Memory B cell (primary cell): Measurements from ENCODE around the gene LRRC3.

Experiments
- ATAC-seq: fragments of 150-1000 bp; cut with Tn5 transposase; 2 replicates; pipeline ENCODE4 v1.10.0; 2021; ENCODE audit warnings: low read depth, mild to moderate bottlenecking, moderate library complexity
- DNase-seq, 2 donors: peaks; one replicate each; pipeline ENCODE4 v3.0.0; 2022; ENCODE audit warnings: low spot score in 2 of 2
- H3K27ac Mint-ChIP-seq: one replicate; pipeline ENCODE4 v1.8.0; 2022; ENCODE audit warnings: mild to moderate bottlenecking, moderate library complexity, mixed read lengths
- H3K27me3 Mint-ChIP-seq: one replicate; pipeline ENCODE4 v1.8.0; 2022; ENCODE audit warnings: mixed read lengths
- H3K36me3 Mint-ChIP-seq: one replicate; pipeline ENCODE4 v1.8.0; 2022; ENCODE audit warnings: mild to moderate bottlenecking, mixed read lengths
- H3K4me1 Mint-ChIP-seq: one replicate; pipeline ENCODE4 v1.8.0; 2022; ENCODE audit warnings: mixed read lengths
- H3K4me3 Mint-ChIP-seq: one replicate; pipeline ENCODE4 v1.8.0; 2022; ENCODE audit warnings: mild to moderate bottlenecking, moderate library complexity, mixed read lengths
- H3K9me3 Mint-ChIP-seq: one replicate; pipeline ENCODE4 v1.8.0; 2022; ENCODE audit warnings: mixed read lengths

Gene LRRC3

DNA sequence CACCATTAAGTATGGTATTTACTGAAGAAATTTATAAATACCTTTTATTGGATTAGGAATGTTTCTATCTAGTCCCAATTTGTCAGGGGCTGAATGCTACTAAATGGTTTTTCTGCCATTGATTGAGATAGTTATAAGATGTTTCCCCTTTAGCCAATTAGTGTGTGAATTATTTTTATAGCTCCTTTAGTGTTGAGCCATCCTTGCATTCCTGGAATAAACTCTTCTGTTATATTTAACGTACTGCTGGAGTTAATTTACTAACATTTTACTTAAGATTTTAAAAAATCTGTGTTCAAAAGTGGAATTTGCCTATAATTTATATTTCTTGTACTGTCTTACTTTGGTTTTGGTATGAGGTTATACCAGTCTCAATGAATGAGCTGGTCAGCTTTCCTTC lies 25.4 kb upstream of the LRRC3 start:
- no peak for ATAC-seq
- no peak overlapping the region for H3K4me3 Mint-ChIP-seq
- peaks cover 9% of the 10 kb centered on the region for H3K9me3 Mint-ChIP-seq
- peaks cover 6% of the 10 kb centered on the region for H3K36me3 Mint-ChIP-seq
- H3K4me1 Mint-ChIP-seq, result no peaks in the 10 kb centered on the region
- no peak for DNase-seq
- no peaks in the 10 kb centered on the region for H3K27me3 Mint-ChIP-seq
- no peak overlapping the region for H3K27ac Mint-ChIP-seq

DNA sequence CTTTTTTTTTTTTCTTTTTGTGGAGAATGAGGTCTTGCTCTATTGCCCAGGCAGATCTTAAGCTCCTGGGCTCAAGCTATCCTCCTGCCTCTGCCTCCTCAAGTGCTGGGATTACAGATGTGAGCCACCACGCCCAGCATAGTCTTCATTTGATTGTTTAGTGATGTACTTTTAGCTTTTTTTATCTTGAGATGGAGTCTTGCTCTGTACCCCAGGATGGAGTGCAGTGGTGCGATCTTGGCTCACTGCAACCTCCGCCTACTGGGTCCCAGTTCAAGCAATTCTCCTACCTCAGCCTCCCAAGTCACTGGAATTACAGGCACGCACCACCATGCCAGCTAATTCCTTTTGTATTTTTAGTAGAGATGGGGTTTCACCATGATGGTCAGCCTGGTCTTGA lies 24.0 kb upstream of the LRRC3 start:
- H3K9me3 Mint-ChIP-seq, result peaks cover 9% of the 10 kb centered on the region
- H3K4me1 Mint-ChIP-seq, result no peaks in the 10 kb centered on the region
- H3K4me3 Mint-ChIP-seq, result no peak overlapping the region
- H3K27ac Mint-ChIP-seq, result no peak overlapping the region
- no peak for ATAC-seq
- peaks cover 3% of the 10 kb centered on the region for H3K27me3 Mint-ChIP-seq
- no peak for DNase-seq
- H3K36me3 Mint-ChIP-seq, result peaks cover 13% of the 10 kb centered on the region

DNA sequence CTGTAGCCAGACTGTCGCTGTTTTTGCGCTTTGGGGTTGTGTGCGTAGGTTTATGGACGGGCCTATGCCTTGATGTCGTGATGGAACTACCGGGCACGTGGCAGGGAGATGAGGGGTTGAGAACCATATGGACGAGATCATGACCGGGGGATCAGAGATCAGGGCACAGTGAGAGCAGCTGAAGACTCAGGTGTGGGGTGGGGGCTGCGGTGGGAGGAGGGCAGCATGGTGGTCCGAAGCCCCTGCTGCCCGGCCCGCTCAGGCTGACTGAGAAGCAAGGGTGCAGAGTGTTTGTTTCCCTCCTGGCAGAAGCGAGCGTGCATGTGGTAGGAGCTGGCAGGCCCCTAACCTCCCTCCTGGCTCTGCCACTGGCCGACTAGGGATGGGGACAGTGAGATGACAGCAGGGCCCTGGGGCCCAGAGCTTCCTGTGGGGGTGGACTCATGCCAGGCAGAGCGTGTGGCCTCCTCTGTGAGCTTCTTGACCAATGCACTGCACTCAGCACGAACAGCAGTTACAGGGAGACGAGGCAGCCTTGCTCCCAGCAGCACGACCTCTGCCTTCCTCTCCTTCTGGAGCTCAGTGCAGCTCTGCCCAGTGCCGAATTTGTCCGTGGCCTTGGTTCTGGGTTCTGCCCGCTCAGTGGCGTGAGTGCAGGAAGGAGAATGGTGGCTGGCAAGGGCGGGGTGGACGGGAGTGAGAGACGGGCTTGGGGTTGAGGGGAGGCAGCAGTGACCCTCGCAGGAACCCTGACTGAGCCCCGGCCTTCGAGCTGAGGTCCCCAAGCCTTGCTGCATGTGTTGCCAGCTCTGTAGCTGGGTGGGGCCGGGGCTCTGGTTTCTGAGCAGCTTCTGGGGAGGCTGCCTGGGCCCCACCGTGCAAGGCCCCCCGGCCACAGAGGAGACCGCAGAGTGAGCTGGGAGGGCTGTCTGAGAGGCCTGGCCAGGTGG lies 22.2 kb upstream of the LRRC3 start:
- Mint-ChIP-seq H3K9me3 (peaks cover 9% of the 10 kb centered on the region), H3K27me3 (peaks cover 3% of the 10 kb centered on the region), H3K36me3 (peaks cover 13% of the 10 kb centered on the region), H3K4me3 (no peak overlapping the region), H3K27ac (no peak overlapping the region), H3K4me1 (no peaks in the 10 kb centered on the region)
- no peak for ATAC-seq
- no peak for DNase-seq

DNA sequence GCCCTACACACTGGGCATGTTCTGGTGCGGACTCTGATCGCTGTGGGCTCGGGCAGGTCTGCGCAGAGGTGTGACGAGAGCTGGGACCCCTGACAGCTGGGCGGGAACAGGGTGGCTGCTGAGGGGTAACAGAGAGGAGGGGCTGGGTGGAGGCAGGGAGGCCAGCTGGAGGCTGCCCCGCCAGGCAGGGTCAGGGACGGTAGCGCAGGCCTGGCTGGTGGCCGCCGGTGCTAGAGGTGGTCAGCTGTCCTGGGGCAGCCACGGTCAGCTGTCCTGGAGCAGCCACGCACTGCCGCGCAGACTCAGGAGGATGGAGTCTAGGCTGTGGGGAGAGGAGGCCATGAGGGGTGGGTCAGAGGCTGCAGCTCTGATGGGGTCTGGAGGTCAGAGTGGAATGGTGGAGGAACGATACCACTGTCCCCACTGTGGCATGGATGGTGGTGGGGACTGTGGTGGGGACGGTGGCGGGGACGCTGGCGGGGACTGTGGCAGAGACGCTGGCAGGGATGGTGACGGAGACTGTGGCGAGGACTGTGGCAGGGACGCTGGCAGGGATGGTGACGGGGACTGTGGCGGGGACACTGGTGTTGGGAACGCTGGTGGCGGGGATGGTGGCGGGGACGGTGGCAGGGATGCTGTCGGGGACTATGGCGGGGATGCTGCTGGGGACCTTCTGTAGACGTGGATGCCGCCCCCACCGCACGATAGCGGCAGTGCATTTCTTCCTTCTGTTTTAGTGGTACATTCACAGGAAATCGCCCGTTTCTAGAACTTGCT lies 21.3 kb upstream of the LRRC3 start:
- H3K36me3 Mint-ChIP-seq, result peaks cover 13% of the 10 kb centered on the region
- DNase-seq (no peak), ATAC-seq (no peak)
- H3K4me1 Mint-ChIP-seq, result no peaks in the 10 kb centered on the region
- H3K27ac Mint-ChIP-seq, result no peak overlapping the region
- H3K4me3 Mint-ChIP-seq, result no peak overlapping the region
- H3K9me3 Mint-ChIP-seq, result peaks cover 8% of the 10 kb centered on the region
- H3K27me3 Mint-ChIP-seq, result peaks cover 3% of the 10 kb centered on the region

DNA sequence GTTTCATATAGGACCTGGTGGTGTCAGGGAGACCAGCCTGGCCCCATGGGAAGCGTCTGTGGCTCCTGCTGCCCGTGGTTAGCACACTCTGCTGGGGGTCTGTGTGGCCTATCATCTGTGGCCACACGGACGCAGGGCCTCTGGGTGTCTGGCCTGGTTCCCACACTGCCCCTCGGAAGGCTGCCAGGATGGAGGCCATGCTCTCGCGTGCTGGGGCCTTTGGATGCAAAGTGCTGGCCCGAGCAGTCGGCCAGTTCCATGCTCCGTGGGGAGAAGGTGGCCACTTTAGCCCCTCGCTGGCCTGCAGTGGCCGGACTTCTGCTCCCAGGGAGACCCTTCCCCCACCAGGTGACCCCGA lies 20.8 kb upstream of the LRRC3 start:
- Mint-ChIP-seq H3K4me3 (no peak overlapping the region), H3K27me3 (peaks cover 3% of the 10 kb centered on the region), H3K36me3 (peaks cover 14% of the 10 kb centered on the region), H3K9me3 (peaks cover 8% of the 10 kb centered on the region), H3K4me1 (no peaks in the 10 kb centered on the region), H3K27ac (no peak overlapping the region)
- ATAC-seq, result no peak
- no peak for DNase-seq

DNA sequence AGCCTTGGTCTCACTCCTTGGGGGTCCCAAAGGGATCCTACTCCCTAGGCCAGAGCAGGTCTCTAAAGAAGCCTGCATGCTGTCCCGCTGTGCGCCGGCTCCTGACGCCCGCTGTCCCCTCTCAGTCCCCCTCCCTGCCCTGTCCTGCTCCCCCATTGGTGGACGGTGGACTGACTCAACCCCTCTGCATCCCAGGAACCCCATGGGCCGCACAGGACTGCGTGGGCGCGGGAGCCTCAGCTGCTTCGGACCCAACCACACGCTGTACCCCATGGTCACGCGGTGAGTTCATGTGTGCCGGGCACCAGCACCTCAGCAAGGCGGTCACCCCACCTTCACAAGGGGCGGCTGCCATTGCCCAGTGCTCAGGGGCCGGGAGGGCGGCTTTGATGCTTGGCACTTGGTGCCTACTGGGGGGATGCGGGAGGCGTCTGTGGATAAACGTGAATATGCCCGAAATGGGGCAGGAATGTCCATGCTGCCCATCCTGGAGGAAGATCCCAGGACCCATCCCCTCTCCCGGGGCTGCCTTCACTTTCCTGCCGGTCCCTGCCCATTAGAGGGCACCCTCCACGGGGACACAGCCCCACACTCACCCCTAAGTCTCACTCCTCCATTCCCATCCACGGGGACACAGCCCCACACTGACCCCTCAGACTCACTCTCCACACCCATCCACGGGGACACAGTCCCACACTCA lies 20.2 kb upstream of the LRRC3 start:
- Mint-ChIP-seq H3K36me3 (peaks cover 13% of the 10 kb centered on the region), H3K27ac (no peak overlapping the region), H3K9me3 (peaks cover 6% of the 10 kb centered on the region), H3K4me3 (no peak overlapping the region), H3K4me1 (no peaks in the 10 kb centered on the region), H3K27me3 (peaks cover 3% of the 10 kb centered on the region)
- DNase-seq (no peak), ATAC-seq (no peak)

- DNase-seq, result no peak
- H3K4me3 Mint-ChIP-seq, result no peak overlapping the region
- peaks cover 3% of the 10 kb centered on the region for H3K9me3 Mint-ChIP-seq
- H3K4me1 Mint-ChIP-seq, result no peaks in the 10 kb centered on the region
- peaks cover 3% of the 10 kb centered on the region for H3K27me3 Mint-ChIP-seq
- no peak overlapping the region for H3K27ac Mint-ChIP-seq
- no peak for ATAC-seq
- peaks cover 11% of the 10 kb centered on the region for H3K36me3 Mint-ChIP-seq
Measured at GRCh38 chr21:44436111-44436611, 19.1 kb upstream of the LRRC3 start.

DNA sequence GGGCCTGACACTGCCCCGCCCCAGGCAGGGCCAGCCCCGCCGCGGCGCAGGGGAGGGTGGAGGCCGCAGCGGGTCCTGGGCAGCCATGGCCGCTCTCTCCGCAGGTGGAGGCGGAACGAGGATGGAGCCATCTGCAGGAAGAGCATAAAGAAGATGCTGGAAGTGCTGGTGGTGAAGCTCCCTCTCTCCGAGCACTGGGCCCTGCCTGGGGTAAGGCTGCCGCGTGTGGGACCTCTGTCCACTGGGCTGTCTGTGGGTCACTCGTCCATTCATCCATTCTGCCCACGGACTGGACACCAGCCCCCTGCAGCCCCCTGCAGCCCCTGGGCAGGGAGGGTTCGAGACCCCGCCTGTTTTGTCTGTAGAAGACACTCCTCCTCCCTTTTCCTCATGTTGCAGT lies 18.4 kb upstream of the LRRC3 start:
- H3K4me1 Mint-ChIP-seq, result no peaks in the 10 kb centered on the region
- peaks cover 8% of the 10 kb centered on the region for H3K36me3 Mint-ChIP-seq
- ATAC-seq (no peak), DNase-seq (no peak)
- H3K27ac Mint-ChIP-seq, result no peak overlapping the region
- no peak overlapping the region for H3K4me3 Mint-ChIP-seq
- H3K9me3 Mint-ChIP-seq, result no peaks in the 10 kb centered on the region
- peaks cover 3% of the 10 kb centered on the region for H3K27me3 Mint-ChIP-seq

DNA sequence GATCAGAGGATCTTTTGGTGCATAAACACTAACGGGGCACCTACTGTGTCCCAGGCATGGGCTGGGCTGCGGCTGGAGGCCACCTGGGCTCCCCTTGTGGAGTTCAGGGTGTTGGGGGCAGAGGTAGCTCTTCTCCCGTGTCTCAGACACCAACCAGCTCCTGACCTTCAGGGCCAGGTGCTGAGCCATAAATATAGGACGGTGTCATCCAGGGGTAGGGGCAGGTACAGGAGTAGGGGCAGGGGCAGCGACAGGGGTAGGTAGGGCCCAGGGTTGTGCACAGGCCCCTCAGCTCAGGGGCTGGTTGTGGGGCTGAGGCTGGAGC lies 18.0 kb upstream of the LRRC3 start:
- ATAC-seq (no peak), DNase-seq (no peak)
- Mint-ChIP-seq H3K27ac (no peak overlapping the region), H3K4me3 (no peak overlapping the region), H3K27me3 (peaks cover 3% of the 10 kb centered on the region), H3K4me1 (no peaks in the 10 kb centered on the region), H3K36me3 (peaks cover 8% of the 10 kb centered on the region), H3K9me3 (no peaks in the 10 kb centered on the region)

DNA sequence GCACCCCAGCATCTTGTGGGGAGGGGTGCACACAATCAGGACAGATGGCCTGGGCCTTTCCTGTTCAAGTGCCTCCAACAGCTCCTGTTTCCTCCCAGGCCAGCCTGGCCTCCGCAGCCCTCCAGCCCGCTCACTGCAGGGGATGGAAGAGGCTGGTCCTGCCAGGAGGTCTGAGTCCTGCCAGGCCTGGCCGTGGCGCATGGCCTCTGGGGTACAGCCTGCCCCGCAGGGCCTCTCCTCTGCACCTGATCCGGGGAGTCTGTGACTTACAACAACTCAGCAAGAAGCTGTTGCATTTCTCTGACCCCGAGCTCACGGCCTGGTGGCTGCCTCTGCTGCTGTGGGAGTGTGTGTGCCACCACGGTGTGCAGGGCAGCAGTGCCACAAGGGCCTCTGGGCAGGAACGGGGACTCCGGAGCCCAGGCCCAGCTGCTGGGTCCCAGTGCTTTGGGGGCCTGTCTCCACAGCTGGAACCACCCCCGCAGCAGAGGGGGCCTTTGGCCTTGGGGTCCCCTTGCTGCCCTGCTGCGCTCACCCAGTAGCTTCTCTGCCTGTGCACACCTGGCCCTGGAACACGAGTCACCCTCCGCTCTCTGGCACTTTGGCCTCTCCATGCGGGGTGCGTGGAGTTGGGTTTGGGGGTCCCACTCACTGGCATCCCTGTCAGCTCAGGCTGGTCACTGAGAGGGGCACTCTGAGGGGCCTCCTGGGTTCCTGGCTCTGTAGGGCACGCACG lies 17.4 kb upstream of the LRRC3 start:
- H3K9me3 Mint-ChIP-seq, result no peaks in the 10 kb centered on the region
- no peak overlapping the region for H3K4me3 Mint-ChIP-seq
- H3K36me3 Mint-ChIP-seq, result peaks cover 8% of the 10 kb centered on the region
- H3K4me1 Mint-ChIP-seq, result no peaks in the 10 kb centered on the region
- H3K27ac Mint-ChIP-seq, result no peak overlapping the region
- H3K27me3 Mint-ChIP-seq, result peaks cover 3% of the 10 kb centered on the region
- ATAC-seq (no peak), DNase-seq (no peak)

DNA sequence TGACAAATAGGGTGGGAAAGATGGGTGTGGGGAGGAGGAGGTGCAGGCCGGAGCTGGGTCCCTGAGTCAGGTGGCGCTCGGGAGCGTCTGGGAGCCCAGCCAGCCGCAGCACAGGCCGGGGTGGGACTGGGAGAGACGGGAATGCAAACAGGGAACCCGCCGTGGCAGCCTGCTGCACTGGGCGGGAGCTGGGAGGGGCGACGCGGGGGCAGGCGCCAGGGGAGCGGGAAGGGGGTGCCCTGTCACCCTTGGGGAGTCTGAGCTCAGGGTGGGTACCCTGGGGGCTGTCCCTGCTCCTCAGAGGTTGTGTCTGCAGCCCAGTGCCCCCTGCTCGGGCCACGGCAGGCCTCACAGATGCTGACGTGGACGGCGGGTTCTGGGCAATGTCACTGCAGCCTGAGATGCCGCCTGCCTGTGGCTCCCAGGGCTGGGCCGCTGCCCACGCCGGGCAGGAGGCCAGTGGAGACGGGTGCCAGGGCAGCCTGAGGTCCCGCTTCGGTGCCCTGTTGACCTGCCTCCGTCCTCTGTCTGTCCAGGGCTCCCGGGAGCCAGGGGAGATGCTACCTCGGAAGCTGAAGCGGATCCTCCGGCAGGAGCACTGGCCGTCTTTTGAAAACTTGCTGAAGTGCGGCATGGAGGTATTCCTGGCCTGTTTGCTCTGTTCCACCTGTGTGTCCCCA lies 16.6 kb upstream of the LRRC3 start:
- DNase-seq (no peak), ATAC-seq (no peak)
- H3K36me3 Mint-ChIP-seq, result peaks cover 8% of the 10 kb centered on the region
- H3K9me3 Mint-ChIP-seq, result no peaks in the 10 kb centered on the region
- H3K27ac Mint-ChIP-seq, result no peak overlapping the region
- no peak overlapping the region for H3K4me3 Mint-ChIP-seq
- no peaks in the 10 kb centered on the region for H3K4me1 Mint-ChIP-seq
- peaks cover 3% of the 10 kb centered on the region for H3K27me3 Mint-ChIP-seq

DNA sequence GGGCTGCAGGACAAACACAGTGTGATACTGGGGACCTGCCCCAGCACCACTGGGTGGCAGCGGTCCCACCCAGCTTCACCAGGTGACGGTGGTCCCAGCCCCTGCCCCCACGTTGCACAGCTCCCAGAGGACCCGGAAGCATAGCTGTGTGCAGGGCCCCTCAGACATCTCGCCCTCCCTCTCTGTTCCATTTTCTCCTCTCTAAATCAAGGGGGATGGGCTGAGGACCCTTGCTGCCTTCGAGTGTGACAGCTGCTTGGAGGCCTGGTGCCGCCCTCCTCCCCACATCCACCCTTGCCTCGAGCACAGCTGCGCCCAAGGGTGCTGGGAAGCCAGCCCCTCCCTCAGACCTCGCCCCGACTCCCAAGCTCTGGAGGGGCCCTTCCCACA lies 16.1 kb upstream of the LRRC3 start:
- Mint-ChIP-seq H3K4me3 (no peak overlapping the region), H3K27me3 (peaks cover 3% of the 10 kb centered on the region), H3K4me1 (peaks cover under 1% of the 10 kb centered on the region), H3K9me3 (no peaks in the 10 kb centered on the region), H3K36me3 (peaks cover 8% of the 10 kb centered on the region), H3K27ac (no peak overlapping the region)
- ATAC-seq (no peak), DNase-seq (no peak)
